Measurements from ENCODE around the gene SSTR3.

Gene SSTR3

DNA sequence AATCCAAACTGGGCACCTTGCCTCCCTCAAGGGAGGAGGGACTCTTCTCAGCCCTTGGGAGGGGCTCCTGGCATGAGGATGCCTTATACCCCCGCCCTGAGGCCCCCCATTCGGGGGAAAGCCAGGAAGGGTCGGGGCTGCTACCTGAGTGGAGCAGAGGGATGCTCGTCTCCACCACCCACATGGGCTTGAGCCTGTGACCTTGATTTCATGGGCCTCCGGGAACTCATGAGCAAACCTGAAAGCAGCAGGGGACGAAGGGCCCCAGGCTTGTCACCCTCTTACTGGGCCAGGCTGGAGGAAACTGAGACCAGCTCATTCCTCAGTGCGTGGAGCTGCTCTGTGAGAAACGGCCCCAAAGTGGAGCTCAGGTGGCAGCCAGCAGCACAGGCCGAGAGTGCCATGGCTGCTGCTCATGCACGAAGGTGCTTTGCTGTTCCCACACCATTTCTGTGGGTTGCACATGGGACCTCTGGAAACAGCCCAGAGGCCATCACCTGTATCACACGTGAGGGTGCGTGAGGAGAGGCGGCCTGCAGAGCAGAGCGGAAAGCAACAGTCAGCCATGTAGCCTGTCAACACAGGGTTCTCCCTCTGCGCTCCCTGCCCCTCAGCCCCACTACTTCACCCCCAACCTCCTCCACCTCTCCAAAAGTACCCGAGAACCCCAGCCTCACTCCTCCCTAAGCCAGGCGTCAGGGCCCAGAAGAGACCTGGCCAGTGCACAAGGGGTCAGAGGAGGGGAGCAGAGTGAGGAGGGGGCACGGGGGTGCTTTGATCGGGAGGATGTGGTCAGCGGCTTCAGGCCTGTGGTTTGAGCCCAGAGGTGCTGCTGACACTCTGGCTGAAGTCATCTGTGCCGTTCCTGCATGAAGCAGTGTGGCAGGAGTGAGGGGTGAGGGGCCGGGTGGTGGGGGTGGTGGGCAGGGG lies 48.4 kb downstream of the SSTR3 start:
- DNase-seq, result no peak

DNA sequence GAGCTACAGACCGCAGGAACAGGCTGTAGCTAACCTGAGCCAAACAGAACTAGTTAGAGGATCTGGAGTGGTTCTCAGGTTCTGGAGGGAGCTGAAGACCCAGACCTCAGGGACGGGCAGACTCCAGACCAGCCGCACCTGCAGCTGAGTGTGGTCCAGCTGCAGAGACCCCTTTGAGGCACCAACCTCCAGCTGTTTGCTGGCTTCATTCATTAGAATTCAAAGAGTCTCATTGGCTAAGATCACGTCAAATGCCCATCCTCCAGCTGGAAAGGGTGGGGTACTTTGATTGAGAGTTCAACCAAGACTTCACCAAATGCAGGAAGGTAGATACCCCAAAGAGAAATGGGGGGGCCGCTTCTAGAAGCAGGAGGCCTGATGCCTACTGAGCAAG lies 49.2 kb downstream of the SSTR3 start:
- no peak for DNase-seq

DNA sequence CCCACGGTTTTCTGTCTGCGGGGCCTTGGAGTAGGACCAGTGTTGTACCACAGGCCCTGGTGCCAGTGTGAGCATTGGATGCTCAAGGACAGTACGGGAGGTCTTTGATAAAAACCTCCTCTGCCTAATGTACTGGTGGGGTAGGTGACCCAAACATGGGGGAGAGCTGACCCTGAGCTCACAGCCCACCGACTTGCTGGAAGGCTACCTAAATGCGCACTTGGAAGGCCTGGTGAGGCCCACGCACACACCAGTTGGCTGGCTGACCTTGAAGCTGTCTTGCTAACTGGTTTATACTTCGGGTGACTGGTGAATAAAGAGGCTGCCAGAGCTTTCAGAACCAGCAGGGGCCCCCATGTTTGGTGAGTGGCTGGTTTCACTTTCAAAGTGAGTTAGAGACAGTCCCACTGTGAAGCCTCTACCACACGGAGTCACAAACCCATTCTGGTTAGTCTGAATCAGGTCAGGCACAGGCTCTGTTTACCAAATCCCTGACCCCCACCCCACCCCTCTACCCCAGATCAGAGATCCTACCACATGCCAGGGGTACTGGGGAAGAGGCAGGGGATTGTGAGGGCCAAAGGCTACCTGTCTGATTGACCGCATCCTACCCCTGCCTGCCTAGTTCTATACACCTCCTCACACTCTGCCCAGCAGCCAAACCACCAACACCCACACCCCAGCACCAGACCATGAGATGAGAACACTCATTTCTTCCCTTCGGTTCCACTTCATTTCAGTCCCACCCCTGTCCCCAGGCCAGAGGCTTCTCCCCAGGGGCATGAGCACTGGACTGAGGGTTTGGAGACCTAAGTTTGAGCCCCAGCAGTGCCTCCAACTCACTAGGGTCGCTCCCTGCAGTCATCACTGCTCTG lies 49.8 kb downstream of the SSTR3 start:
- no peak for DNase-seq

DNA sequence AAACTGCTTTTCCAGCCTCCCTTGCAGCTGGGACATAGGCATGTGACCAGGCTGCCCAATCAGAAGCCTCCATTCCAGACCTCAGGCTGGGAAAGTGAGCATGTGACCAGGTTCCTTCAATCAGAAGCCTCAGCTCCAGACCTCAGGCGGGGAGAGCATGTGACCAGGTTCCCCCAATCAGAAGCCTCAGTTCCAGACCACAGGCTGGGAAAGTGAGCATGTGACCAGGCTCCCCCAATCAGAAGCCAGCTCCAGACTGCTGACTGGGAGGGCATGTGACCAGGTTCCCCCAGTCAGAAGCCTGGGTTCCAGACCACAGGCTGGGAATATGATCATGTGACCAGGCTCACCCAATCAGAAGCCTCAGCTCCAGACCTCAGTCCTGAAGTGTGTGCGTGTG lies 50.8 kb downstream of the SSTR3 start:
- DNase-seq, result no peak

DNA sequence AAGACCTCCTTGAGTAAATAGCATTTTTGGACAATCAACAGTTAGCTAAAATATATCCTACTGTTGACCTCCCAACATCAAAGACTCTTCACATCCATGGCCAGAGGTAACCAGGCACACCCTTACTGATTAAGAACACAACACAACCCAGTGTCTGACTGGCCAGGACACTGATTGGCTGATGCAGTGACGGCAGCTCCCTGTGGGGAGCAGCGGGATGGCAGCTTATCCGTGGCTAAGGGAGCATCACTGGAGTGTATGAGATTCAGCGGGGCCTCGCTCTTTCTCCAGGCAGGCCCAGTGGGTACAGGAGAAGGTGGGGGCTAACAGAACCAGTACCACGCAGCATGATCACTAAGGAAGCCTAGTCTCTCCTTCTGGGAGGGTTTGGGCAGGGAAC lies 52.2 kb downstream of the SSTR3 start:
- DNase-seq, result no peak

DNA sequence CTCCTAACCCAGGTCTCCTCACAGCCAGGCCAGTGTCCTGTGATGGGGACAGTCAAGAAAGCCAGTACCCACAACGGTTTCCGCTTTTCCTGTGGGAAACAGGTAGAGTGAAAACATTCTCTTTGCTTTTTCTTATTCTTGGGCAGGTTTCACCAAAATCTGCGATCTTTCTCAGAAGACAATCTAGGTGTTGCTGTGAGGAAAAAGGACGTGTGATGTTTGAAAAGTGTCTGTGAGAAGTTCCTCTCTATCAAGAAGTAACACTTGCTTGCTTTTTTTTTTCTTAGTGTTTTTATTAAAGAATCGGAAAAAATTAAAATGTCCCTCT lies 53.4 kb downstream of the SSTR3 start:
- DNase-seq, result no peak

DNA sequence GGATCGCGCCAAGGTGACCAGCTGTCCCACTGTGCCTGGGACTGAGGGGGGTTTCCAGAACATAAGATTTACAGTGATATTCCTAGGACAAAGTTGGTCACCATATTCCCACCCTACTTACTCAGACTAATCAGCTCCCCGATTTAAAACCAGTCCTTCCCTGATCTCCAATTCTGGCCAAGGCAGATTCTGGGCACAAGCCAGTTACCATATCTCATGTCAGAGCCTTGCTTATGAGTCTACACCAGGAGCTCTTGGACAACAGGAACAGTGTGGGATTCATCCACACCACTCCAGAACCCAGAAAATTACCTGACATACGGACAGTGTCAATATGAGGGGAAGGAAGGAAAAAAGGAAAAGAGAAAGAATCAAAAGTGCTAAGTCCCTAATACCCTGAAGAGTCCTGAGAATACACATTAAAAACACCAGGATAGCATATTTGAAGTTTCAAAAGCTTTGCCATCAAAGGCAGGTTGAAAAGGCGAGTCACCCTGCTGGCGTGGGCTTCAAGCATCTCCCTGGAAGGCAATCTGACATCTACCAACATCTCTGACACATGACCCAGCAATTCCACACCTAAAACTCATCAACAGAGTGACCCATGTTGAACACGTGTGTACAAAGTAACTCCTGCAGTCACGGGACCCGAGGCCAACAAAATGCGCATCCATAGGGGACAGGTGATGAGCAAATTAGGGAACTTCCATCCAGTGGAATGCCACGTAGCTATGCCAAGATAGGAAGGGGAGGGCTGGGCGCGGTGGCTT lies 54.6 kb downstream of the SSTR3 start:
- no peak for DNase-seq

DNA sequence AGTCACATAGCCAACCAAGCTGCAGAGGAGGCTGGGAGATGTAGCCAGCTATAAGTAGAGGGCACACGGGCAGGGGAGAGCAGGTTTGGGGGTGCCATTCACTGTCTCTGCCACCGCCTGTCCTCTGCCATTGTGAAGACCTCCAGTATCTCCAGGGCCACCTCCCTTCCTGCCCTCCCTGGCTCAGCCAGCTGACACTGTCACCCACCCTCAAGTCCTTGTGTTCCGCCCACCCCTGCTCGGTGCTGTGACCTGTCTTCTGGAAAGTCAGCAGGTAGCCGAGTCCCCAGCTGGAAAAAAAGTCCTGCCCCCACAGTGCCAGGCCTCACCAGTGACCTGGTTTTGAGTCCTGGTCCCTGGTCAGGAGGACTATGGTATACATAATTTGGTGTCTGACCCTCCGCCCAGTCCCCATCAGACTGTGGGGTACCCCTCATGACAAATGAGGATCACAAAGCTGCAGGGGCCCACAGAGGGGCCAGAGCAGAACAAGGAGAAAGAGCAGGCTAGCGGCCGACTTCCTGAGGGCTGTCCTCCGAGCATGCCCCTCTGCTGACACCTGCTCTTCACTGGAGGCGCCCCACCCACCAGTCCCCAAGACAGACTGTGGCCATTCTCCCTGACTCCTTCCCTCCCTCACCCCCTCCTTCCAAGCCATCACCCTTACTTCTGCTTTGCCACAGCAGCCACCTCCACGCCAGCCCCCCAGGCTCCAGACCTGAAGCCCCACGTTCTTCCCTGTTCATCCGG lies 55.4 kb downstream of the SSTR3 start:
- no peak for DNase-seq

DNA sequence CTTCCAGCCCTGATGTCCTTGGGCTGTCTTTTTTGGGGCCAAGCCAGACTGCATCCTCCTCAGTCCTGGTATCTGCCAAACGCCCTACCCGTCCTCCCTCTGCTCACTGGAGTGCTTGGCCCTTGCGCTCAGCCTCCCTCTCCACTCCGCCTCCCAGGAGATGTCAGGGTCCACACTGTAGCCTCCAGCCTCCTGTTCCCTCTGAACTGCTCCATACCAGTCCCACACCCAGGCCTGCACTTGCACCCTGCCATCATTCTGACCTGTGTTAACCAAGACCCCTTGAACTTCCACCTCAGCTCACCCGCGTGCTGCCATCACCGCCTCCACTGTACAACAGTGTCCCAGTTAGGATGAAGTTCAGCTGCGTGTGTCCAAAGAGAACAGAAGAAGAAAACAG lies 56.3 kb downstream of the SSTR3 start:
- DNase-seq, result no peak

DNA sequence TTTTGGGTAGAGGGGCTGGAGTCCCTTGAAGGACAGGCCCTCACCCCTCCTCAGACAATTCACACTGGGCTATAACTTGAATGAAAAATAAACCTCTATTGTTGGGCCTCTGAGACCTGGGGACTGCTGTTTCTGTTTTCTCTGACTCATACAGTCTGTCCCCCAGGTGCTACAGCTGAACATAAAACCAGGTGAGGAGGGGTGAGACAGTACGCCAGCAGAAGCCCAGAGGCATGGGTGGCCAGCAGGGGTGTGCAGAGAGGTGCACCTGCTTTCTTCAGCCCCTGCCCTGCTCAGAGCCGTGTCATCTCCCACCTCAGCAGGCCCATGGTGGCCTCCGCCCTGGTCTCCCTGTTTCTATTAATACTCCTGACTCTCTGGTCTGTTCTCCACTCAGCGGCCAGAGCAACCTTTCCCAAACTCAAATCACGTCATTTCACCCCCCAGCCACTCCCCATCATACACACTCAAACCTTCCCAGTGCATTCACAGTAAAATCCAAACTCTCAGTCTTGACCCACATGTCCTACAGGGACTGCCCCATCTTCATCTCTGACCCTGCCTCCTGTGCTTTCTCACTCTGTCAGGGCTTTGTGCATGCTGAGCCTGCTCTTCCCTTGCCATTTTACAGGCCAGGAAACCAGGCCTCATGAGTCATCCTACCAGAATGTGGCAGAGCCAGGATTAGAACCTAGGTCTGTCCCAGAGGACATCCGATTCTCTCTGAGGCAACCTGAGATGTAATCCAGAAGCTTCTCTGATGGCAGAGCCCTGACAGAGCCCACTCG lies 57.2 kb downstream of the SSTR3 start:
- no peak for DNase-seq

Data from DMS153 (cell line).